OCI-LY1 (cell line): ENCODE data around the gene INPP5A.

Source experiments
- CTCF ChIP-seq: fragments of 200-600 bp; sonication (generic), shearing (Covaris generic); IDR thresholded peaks from 2 replicates; pipeline ENCODE4 v1.5.1; 2017; ENCODE audit warnings: mild to moderate bottlenecking, antibody characterized with exemption, low read length, moderate library complexity, mixed read lengths
- EZH2 ChIP-seq: fragments of 200-600 bp; sonication (generic), shearing (Covaris generic); IDR thresholded peaks from 2 replicates; pipeline ENCODE4 v1.8.0; 2017; ENCODE audit warnings: borderline replicate concordance, mixed run types, mild to moderate bottlenecking, antibody characterized with exemption, low read length, moderate library complexity, mixed read lengths

GRCh38 chr10:132494866-132495630 is 42.5 kb upstream of the INPP5A start:
- TF ChIP-seq CTCF (no peak), EZH2 (no peak)
